Right lobe of liver (tissue), 6 donors: Measurements from ENCODE around the gene TAOK3. TPM values are rescaled to one million over a fixed set of nuclear protein-coding genes. Genes with fewer than 3 reads are reported as not detected.

ENCODE experiments used
- ATAC-seq, 4 donors: fragments of 200-7000 bp; cut with Tn5 transposase; one replicate each; pipeline ENCODE4 v1.9.1; 2020; ENCODE audit warnings: mild to moderate bottlenecking in 4 of 4, moderate library complexity in 4 of 4
- DNase-seq, 3 donors: peaks; one replicate each; pipeline ENCODE4 v3.0.0-alpha.2; 2020
- H3K27ac ChIP-seq, 3 donors: fragments of 200-600 bp; one replicate each; pipeline ENCODE4 v1.8.0; 2022
- H3K27me3 ChIP-seq, 2 donors: fragments of 200-600 bp; one replicate each; pipeline ENCODE4 v1.8.0; 2022
- H3K36me3 ChIP-seq, 4 donors: fragments of 200-600 bp; sonication (generic) in 1 of 4; one replicate each; pipeline versions ENCODE4 v1.5.1 to v1.8.0; 2017 to 2022; ENCODE audit warnings: control low read depth in 1 of 4
- H3K4me1 ChIP-seq, 4 donors: fragments of 200-600 bp; sonication (generic) in 1 of 4; one replicate each; pipeline versions ENCODE4 v1.5.1 to v1.8.0; 2017 to 2022; ENCODE audit warnings: control low read depth in 1 of 4
- H3K4me3 ChIP-seq, 3 donors: fragments of 200-600 bp; one replicate each; pipeline ENCODE4 v1.8.0; 2022
- H3K9me3 ChIP-seq, 4 donors: fragments of 200-600 bp; sonication (generic) in 1 of 4; one replicate each; pipeline versions ENCODE4 v1.5.1 to v1.8.0; 2017 to 2022; ENCODE audit warnings: control low read depth in 1 of 4
- POLR2A ChIP-seq: fragments of 450-650 bp; IDR thresholded peaks from one replicate; pipeline ENCODE4 v1.6.1; 2017; ENCODE audit warnings: antibody characterized with exemption, mild to moderate bottlenecking
- WGBS: methylation state at CpG from one replicate; pipeline ENCODE4 v1.1.6; 2018; ENCODE audit warnings: low coverage, low lambda C conversion rate; ENCODE audit not compliant: insufficient coverage; ENCODE audit errors: missing lambda C conversion rate; 5-methylcytosine and 5-hydroxymethylcytosine counted together
- intact Hi-C, 2 donors: fragments of 100-400 bp; cut with DNase I; formaldehyde crosslinking; loops; one replicate each; pipeline versions ENCODE4 v1.11.2 to v1.14.1; 2022
- total RNA-seq, 6 experiments: library from RNA; depleted of rRNA in 2 of 6; stranded (reverse); fragments of >200 nt in 2 of 6; fragmentation: NEBNext Ultra II Directional in 3 of 6; extraction: Animal tissue kit (Norgen Biotek cat#: 25700) in 3 of 6; gene quantifications; one replicate each; pipeline versions ENCODE4 v1.1.0 to v1.2.4, GENCODE V29; 2016 to 2023
- TF ChIP-seq, protein P1 (sequence below), 4 donors: fragments of 200-600 bp in 3 of 4; fragments of 450-650 bp in 1 of 4; IDR thresholded peaks; one replicate each; pipeline versions ENCODE4 v1.5.1 to v1.8.0; 2016 to 2022; ENCODE audit warnings: antibody characterized with exemption in 4 of 4, mild to moderate bottlenecking in 2 of 4
- donor health status: DM: no; HTN: yes; CAD: no.
- donor health status: DM: no; HTN: no; CAD: no.
- donor health status: DM: no; HTN: no; CAD: no.
- donor health status: DM: no; HTN: yes; CAD: no.
- donor health status: DM: no; HTN: yes; CAD: no.

TAOK3 gene
- total RNA-seq, 6 experiments from 2014 or later, result 12.2 to 21.9 (median 17.7) TPM

DNA sequence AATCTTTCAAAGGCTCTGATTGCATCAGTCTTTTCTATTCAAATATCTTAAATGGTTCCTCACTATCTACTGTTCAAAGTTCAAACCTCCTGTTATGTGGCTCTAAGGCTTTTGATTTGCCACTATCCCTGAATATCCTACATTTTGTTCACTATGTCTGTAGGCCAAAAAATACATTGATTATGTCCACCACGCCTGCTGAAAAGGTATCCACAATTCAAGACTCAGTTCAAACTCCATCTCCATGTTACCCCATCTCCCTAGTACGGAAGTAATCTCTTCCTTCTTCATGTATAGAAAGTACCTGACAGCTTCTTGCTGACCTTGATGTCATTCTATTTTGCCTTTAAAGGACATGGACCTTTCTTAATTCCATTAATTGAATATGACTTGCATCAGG, 24.8 kb downstream of the TAOK3 start:
- DNase-seq (no peak), ATAC-seq (no peak)
- Histone ChIP-seq H3K4me1 (peaks cover 0 to 9% (median 0%) of the 10 kb centered on the region in 4 donors), H3K27ac (no peak overlapping the region), H3K4me3 (no peak overlapping the region), H3K36me3 (no peaks in the 10 kb centered on the region), H3K27me3 (no peaks in the 10 kb centered on the region), H3K9me3 (no peaks in the 10 kb centered on the region)
- TF ChIP-seq POLR2A, result no peak
- TF ChIP-seq, protein P1, sequence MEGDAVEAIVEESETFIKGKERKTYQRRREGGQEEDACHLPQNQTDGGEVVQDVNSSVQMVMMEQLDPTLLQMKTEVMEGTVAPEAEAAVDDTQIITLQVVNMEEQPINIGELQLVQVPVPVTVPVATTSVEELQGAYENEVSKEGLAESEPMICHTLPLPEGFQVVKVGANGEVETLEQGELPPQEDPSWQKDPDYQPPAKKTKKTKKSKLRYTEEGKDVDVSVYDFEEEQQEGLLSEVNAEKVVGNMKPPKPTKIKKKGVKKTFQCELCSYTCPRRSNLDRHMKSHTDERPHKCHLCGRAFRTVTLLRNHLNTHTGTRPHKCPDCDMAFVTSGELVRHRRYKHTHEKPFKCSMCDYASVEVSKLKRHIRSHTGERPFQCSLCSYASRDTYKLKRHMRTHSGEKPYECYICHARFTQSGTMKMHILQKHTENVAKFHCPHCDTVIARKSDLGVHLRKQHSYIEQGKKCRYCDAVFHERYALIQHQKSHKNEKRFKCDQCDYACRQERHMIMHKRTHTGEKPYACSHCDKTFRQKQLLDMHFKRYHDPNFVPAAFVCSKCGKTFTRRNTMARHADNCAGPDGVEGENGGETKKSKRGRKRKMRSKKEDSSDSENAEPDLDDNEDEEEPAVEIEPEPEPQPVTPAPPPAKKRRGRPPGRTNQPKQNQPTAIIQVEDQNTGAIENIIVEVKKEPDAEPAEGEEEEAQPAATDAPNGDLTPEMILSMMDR (IDR thresholded peaks at IDR 0.05), result no peak
- intact Hi-C loops, result no loop called here
- WGBS, result 89% methylated on average over 2 of the region's 2 CpGs

DNA sequence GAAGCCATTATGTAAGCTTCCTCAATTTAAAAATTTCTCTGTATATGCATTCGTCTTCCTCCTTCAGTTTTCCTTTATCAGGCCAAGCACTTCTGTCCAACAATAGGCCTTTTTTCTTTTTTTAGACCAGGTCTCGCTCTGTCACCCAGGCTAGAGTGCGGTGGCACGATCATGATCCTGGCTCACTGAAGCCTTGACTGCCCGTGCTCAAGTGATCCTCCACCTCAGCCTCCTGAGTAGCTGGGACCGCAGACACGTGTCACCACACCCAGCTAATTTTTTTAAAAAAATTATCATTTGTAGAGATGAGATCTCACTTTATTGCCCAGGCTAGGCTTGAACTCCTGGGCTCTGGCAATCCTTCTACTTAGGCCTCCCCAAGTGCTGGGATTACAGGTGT, 25.8 kb downstream of the TAOK3 start:
- H3K27me3 ChIP-seq, result no peaks in the 10 kb centered on the region
- 60% methylated on average over 7 of the region's 7 CpGs for WGBS
- no peaks in the 10 kb centered on the region for H3K36me3 ChIP-seq
- no peak overlapping the region for H3K4me3 ChIP-seq
- TF ChIP-seq, protein P1 (IDR thresholded peaks at IDR 0.05), result no peak
- TF ChIP-seq POLR2A, result no peak
- DNase-seq (no peak), ATAC-seq (no peak)
- no peaks in the 10 kb centered on the region for H3K9me3 ChIP-seq
- peaks cover 0 to 5% (median 0%) of the 10 kb centered on the region in 4 donors for H3K4me1 ChIP-seq
- intact Hi-C loops, result no loop called here
- no peak overlapping the region for H3K27ac ChIP-seq

DNA sequence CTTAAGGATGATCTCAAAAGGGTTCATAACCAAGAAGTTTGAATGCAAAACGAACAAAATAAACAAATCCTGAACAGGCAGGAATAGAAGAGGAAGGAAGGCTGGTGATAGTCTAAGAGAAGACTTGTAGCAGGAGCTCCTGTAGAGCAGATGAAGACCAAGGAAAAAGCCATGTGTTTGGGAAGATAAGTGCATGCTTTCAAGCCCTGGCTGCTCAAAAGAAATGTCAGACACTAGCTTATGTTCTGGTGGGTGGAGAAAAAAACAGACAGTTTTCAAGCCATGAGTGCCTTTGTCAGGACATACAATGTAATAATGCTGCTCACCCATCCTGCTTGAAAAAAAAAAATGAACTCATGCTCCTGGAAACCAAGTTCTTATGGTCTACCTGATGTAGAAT, 27.4 kb downstream of the TAOK3 start:
- Histone ChIP-seq H3K9me3 (no peaks in the 10 kb centered on the region), H3K4me1 (no peaks in the 10 kb centered on the region), H3K4me3 (no peak overlapping the region), H3K27me3 (no peaks in the 10 kb centered on the region), H3K36me3 (no peaks in the 10 kb centered on the region), H3K27ac (no peak overlapping the region)
- WGBS, result 19% methylated on average over 1 of the region's 1 CpG
- ATAC-seq (no peak), DNase-seq (no peak)
- intact Hi-C loops, result no loop called here
- no peak for TF ChIP-seq POLR2A
- TF ChIP-seq, protein P1 (IDR thresholded peaks at IDR 0.05), result no peak

DNA sequence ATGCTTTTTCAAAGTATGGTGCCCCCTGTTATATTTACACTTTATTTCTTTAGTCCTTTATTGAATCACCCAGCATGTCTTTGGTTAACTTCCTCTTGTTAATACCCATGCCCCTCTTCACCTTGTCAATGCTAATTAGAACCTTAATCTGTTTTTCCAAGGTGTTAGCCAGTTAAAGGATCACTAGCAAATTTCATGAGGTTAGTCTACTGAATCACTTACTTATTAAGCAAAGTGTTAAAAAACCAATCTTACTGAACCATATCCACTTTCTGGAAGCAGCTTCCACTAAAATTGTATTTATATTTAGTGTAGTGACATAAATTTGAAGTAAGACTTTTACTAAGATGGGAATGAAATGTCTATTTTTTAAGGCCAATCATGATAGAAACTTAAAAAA, 27.9 kb downstream of the TAOK3 start:
- H3K36me3 ChIP-seq, result no peaks in the 10 kb centered on the region
- H3K27ac ChIP-seq, result no peak overlapping the region
- TF ChIP-seq, protein P1 (IDR thresholded peaks at IDR 0.05), result no peak
- no peak for TF ChIP-seq POLR2A
- no peak overlapping the region for H3K4me3 ChIP-seq
- no peaks in the 10 kb centered on the region for H3K9me3 ChIP-seq
- ATAC-seq (no peak), DNase-seq (no peak)
- no peaks in the 10 kb centered on the region for H3K27me3 ChIP-seq
- intact Hi-C loops, result no loop called here
- no peaks in the 10 kb centered on the region for H3K4me1 ChIP-seq

DNA sequence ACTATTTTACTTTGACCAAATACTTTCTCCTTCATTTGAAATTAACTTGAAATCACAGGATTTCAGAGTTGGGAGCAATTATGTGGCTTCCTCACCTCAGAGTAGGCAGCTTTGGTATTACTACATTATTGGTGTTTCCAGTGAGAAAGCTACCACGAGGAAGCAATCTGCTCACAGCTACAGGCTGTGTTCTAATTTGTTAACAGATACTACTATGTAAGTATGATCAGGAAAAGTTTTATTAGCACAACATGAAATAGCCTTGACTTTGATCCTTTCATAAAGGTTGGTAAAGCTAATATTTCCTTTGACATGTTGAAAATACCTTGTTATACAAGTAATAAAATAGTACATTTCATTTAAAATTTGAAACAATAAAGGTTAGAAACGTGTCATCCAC, 30.6 kb downstream of the TAOK3 start:
- no peak for TF ChIP-seq POLR2A
- TF ChIP-seq, protein P1 (IDR thresholded peaks at IDR 0.05), result no peak
- Histone ChIP-seq H3K27me3 (no peaks in the 10 kb centered on the region), H3K27ac (no peak overlapping the region), H3K36me3 (no peaks in the 10 kb centered on the region), H3K4me3 (no peak overlapping the region), H3K4me1 (no peaks in the 10 kb centered on the region), H3K9me3 (no peaks in the 10 kb centered on the region)
- no peak for DNase-seq
- intact Hi-C loops, result no loop called here
- WGBS, result 30% methylated on average over 2 of the region's 2 CpGs
- ATAC-seq, result peak in 1 of 4 donors; percentile 43
